OCI-LY1 (cell line): ENCODE results near the gene PPP2R2C.

ENCODE experiments used
- H2AFZ ChIP-seq: fragments of 200-600 bp; sonication (generic), shearing (Covaris generic); 2 replicates; pipeline ENCODE4 v1.6.0; 2014; ENCODE audit warnings: antibody characterized with exemption, mild to moderate bottlenecking, low read length
- H3F3A ChIP-seq: fragments of 200-600 bp; sonication (generic), shearing (Covaris generic); 2 replicates; pipeline ENCODE4 v1.6.0; 2014; ENCODE audit warnings: mild to moderate bottlenecking, antibody characterized with exemption, low read length, moderate library complexity; ENCODE audit not compliant: insufficient read depth
- H3K27ac ChIP-seq: fragments of 200-600 bp; sonication (generic); 2 replicates; pipeline ENCODE4 v1.5.1; 2014; ENCODE audit warnings: low read length, mixed run types, mild to moderate bottlenecking, low read depth; ENCODE audit not compliant: poor library complexity, severe bottlenecking
- H3K27me3 ChIP-seq: fragments of 200-600 bp; sonication (generic); 2 replicates; pipeline ENCODE4 v1.6.0; 2014; ENCODE audit warnings: antibody characterized with exemption, mild to moderate bottlenecking, low read length, moderate library complexity; ENCODE audit not compliant: insufficient read depth
- H3K36me3 ChIP-seq: fragments of 200-600 bp; sonication (generic); 2 replicates; pipeline ENCODE4 v1.6.1; 2014; ENCODE audit warnings: mild to moderate bottlenecking, antibody characterized with exemption, low read length, moderate library complexity, mixed read lengths; ENCODE audit not compliant: insufficient read depth
- H3K4me1 ChIP-seq: fragments of 200-600 bp; sonication (generic); 2 replicates; pipeline ENCODE4 v1.5.1; 2014; ENCODE audit warnings: mild to moderate bottlenecking, low read length, moderate library complexity; ENCODE audit not compliant: insufficient read depth, severe bottlenecking
- H3K4me2 ChIP-seq: fragments of 200-600 bp; sonication (generic), shearing (Covaris generic); 2 replicates; pipeline ENCODE4 v1.6.1; 2014; ENCODE audit warnings: low read length
- H3K4me3 ChIP-seq: fragments of 200-600 bp; sonication (generic); 2 replicates; pipeline ENCODE4 v1.5.1; 2014; ENCODE audit warnings: low read length, low read depth, mild to moderate bottlenecking, mixed read lengths; ENCODE audit not compliant: poor library complexity, severe bottlenecking
- H3K79me2 ChIP-seq: fragments of 200-600 bp; shearing (Covaris generic); 2 replicates; pipeline ENCODE4 v1.6.1; 2016; ENCODE audit warnings: mixed run types, low read length, mixed read lengths; ENCODE audit not compliant: insufficient read depth
- H3K9ac ChIP-seq: fragments of 200-600 bp; sonication (generic), shearing (Covaris generic); 2 replicates; pipeline ENCODE4 v1.6.1; 2014; ENCODE audit warnings: mild to moderate bottlenecking, low read length, mixed read lengths
- H3K9me2 ChIP-seq: fragments of 200-600 bp; sonication (generic), shearing (Covaris generic); 2 replicates; pipeline ENCODE4 v1.6.1; 2014; ENCODE audit warnings: low read depth, mild to moderate bottlenecking, low read length, mixed read lengths
- H3K9me3 ChIP-seq: fragments of 200-600 bp; shearing (Covaris generic); 2 replicates; pipeline ENCODE4 v1.6.1; 2014; ENCODE audit warnings: low read length, mixed read lengths
- H4K20me1 ChIP-seq: fragments of 200-600 bp; sonication (generic), shearing (Covaris generic); 2 replicates; pipeline ENCODE4 v1.6.0; 2016; ENCODE audit warnings: mild to moderate bottlenecking, low read length; ENCODE audit not compliant: insufficient read depth
- EZH2 ChIP-seq: fragments of 200-600 bp; sonication (generic), shearing (Covaris generic); IDR thresholded peaks from 2 replicates; pipeline ENCODE4 v1.8.0; 2017; ENCODE audit warnings: borderline replicate concordance, mixed run types, mild to moderate bottlenecking, antibody characterized with exemption, low read length, moderate library complexity, mixed read lengths
- TF ChIP-seq, protein P1 (sequence below): fragments of 200-600 bp; sonication (generic), shearing (Covaris generic); IDR thresholded peaks from 2 replicates; pipeline ENCODE4 v1.5.1; 2017; ENCODE audit warnings: mild to moderate bottlenecking, antibody characterized with exemption, low read length, moderate library complexity, mixed read lengths

The PPP2R2C gene

DNA sequence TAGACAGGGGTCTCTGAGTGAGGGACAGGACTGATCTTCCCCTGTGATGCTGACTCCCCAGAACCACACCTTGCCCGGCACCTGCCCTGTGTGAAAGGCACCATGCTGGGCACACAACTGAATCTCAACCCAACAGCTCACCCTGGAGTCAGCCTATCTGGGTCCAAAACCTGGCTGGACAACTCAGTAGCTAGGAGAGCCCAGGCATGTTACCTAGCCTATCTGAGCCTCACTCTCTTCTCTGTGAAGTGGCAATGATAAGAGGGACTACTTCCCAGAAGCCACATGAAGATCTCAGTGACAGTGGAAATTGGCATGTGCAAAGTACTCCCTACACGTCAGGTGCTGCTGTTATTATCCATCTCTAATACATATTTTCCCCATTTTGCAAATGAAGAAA is 44.8 kb upstream of the PPP2R2C start:
- no peak overlapping the region for H3K9ac ChIP-seq
- no peaks in the 10 kb centered on the region for H3K79me2 ChIP-seq
- no peaks in the 10 kb centered on the region for H3F3A ChIP-seq
- no peak overlapping the region for H3K4me2 ChIP-seq
- no peaks in the 10 kb centered on the region for H3K9me3 ChIP-seq
- no peak overlapping the region for H2AFZ ChIP-seq
- no peaks in the 10 kb centered on the region for H3K36me3 ChIP-seq
- no peaks in the 10 kb centered on the region for H3K27me3 ChIP-seq
- no peaks in the 10 kb centered on the region for H3K4me1 ChIP-seq
- TF ChIP-seq EZH2 = no peak
- TF ChIP-seq, protein P1, sequence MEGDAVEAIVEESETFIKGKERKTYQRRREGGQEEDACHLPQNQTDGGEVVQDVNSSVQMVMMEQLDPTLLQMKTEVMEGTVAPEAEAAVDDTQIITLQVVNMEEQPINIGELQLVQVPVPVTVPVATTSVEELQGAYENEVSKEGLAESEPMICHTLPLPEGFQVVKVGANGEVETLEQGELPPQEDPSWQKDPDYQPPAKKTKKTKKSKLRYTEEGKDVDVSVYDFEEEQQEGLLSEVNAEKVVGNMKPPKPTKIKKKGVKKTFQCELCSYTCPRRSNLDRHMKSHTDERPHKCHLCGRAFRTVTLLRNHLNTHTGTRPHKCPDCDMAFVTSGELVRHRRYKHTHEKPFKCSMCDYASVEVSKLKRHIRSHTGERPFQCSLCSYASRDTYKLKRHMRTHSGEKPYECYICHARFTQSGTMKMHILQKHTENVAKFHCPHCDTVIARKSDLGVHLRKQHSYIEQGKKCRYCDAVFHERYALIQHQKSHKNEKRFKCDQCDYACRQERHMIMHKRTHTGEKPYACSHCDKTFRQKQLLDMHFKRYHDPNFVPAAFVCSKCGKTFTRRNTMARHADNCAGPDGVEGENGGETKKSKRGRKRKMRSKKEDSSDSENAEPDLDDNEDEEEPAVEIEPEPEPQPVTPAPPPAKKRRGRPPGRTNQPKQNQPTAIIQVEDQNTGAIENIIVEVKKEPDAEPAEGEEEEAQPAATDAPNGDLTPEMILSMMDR = no peak
- H3K9me2 ChIP-seq = no peaks in the 10 kb centered on the region
- H4K20me1 ChIP-seq = no peaks in the 10 kb centered on the region
- H3K4me3 ChIP-seq = no peak overlapping the region
- no peak overlapping the region for H3K27ac ChIP-seq

DNA sequence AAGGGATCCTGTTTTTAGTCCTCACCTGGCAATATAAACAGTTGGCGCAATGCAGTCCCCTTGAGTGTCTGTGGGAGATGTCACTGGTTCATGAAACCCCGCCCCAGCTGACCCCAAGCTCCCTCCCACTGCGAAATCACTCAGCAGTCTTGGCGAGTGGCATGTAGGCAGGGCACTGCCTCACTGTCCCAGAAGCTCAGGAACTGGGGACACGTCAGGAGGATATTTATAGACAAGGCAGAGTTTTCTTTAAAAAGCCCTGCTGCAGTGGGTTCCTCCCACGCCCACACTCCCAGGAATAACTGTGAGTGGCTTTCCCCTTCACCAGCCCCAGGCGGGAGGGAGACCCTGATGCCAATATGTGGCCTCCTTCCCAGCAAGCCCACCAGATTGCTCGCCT is 44.3 kb upstream of the PPP2R2C start:
- Histone ChIP-seq H3K27me3 (no peaks in the 10 kb centered on the region), H3K27ac (no peak overlapping the region), H3K9ac (no peak overlapping the region), H3K9me3 (no peaks in the 10 kb centered on the region), H3K36me3 (no peaks in the 10 kb centered on the region), H3K4me2 (no peak overlapping the region), H3F3A (no peaks in the 10 kb centered on the region), H2AFZ (no peak overlapping the region), H4K20me1 (no peaks in the 10 kb centered on the region), H3K79me2 (no peaks in the 10 kb centered on the region), H3K4me1 (no peaks in the 10 kb centered on the region), H3K9me2 (no peaks in the 10 kb centered on the region), H3K4me3 (no peak overlapping the region)
- TF ChIP-seq EZH2 = no peak
- TF ChIP-seq, protein P1 = no peak

DNA sequence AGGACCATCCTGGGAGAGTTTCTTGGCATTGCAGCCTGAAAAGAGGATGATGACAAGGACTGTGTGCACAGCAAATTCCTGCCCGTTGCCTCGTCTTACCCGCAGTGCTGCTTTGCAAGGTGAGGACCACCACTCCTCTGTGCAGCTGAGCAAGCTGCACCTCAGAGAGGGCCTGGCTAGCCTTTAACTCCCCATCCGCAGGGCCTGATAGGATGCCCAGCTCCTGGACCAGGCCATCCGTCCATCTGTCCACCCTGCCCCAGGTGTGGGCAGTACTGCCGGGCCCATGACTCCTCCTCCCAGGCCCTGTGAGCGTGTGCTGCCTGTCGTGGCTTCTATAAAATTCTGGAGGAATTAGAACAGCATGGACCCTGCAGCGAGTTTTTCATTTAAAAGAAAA is 43.9 kb upstream of the PPP2R2C start:
- Histone ChIP-seq H3K4me1 (no peaks in the 10 kb centered on the region), H2AFZ (no peak overlapping the region), H3K4me3 (no peak overlapping the region), H3K27me3 (no peaks in the 10 kb centered on the region), H3K9ac (no peak overlapping the region), H3K36me3 (no peaks in the 10 kb centered on the region), H3K27ac (no peak overlapping the region), H3F3A (no peaks in the 10 kb centered on the region), H3K9me3 (no peaks in the 10 kb centered on the region), H3K79me2 (no peaks in the 10 kb centered on the region), H3K9me2 (no peaks in the 10 kb centered on the region), H3K4me2 (no peak overlapping the region), H4K20me1 (no peaks in the 10 kb centered on the region)
- TF ChIP-seq EZH2 = no peak
- TF ChIP-seq, protein P1 = no peak
